Testis (tissue), 3 donors: ENCODE results near the gene NFIB. TPM values are rescaled to one million over a fixed set of nuclear protein-coding genes. Genes with fewer than 3 reads are reported as not detected.

Source experiments
- DNase-seq: peaks from one replicate; pipeline ENCODE4 v3.0.0-alpha.2; 2019
- H3K27ac ChIP-seq, 2 donors: fragments of 200-600 bp; sonication (generic); one replicate each; pipeline ENCODE4 v1.5.1; 2019
- H3K27me3 ChIP-seq: fragments of 200-600 bp; sonication (generic); one replicate; pipeline ENCODE4 v1.5.1; 2019
- H3K36me3 ChIP-seq: fragments of 200-600 bp; sonication (generic); one replicate; pipeline ENCODE4 v1.5.1; 2017; ENCODE audit warnings: low read depth; ENCODE audit errors: missing control alignments
- H3K4me1 ChIP-seq: fragments of 200-600 bp; sonication (generic); one replicate; pipeline ENCODE4 v1.5.1; 2019
- H3K4me3 ChIP-seq, 2 donors: fragments of 200-600 bp; sonication (generic); one replicate each; pipeline ENCODE4 v1.5.1; 2017 to 2019
- H3K9me3 ChIP-seq: fragments of 200-600 bp; sonication (generic); one replicate; pipeline ENCODE4 v1.5.1; 2017
- CTCF ChIP-seq, 3 experiments: fragments of 450-650 bp in 2 of 3; fragments of 200-600 bp in 1 of 3; sonication (generic) in 1 of 3; IDR thresholded peaks; one replicate each; pipeline ENCODE4 v1.5.1; 2016 to 2019; ENCODE audit warnings: antibody characterized with exemption in 3 of 3, mild to moderate bottlenecking in 2 of 3, moderate library complexity in 1 of 3
- POLR2A ChIP-seq: fragments of 450-650 bp; IDR thresholded peaks from one replicate; pipeline ENCODE4 v1.6.1; 2017; ENCODE audit warnings: antibody characterized with exemption, mild to moderate bottlenecking, moderate library complexity
- WGBS, 2 donors: methylation state at CpG; one replicate each; pipeline ENCODE4 v1.1.5; 2018; 5-methylcytosine and 5-hydroxymethylcytosine counted together
- intact Hi-C: fragments of 100-400 bp; cut with DNase I; formaldehyde crosslinking; loops from one replicate; pipeline ENCODE4 v1.15.1; 2023; ENCODE audit warnings: low total_unique reads
- polyA plus RNA-seq: library from polyadenylated mRNA; stranded (reverse); fragments of 350-450 nt; fragmentation: Illumina TruSeq; extraction: RNeasy Lipid Tissue Mini Kit (QIAGEN cat#74804); gene quantifications from one replicate; pipeline ENCODE4 v1.2.3, GENCODE V29; 2014; ENCODE audit warnings: low read depth, low replicate concordance; ENCODE audit not compliant: insufficient read depth
- total RNA-seq, 2 donors: library from RNA; depleted of rRNA; stranded (reverse); fragments of >200 nt; gene quantifications; one replicate each; pipeline ENCODE4 v1.2.3, GENCODE V29; 2016

The NFIB gene
- total and polyA plus RNA-seq, 3 donors from 2014 or later, result 8.4 to 34.7 (median 23.1) TPM

GRCh38 chr9:14165376-14166035 is 148.4 kb downstream of the NFIB start:
- H3K27ac ChIP-seq, result no peak overlapping the region
- TF ChIP-seq POLR2A (no peak), CTCF (IDR thresholded peaks at IDR 0.05) (no peak)
- no peaks in the 10 kb centered on the region for H3K27me3 ChIP-seq
- no peaks in the 10 kb centered on the region for H3K9me3 ChIP-seq
- no peaks in the 10 kb centered on the region for H3K36me3 ChIP-seq
- DNase-seq, result no peak
- WGBS, 2 donors, result 91 to 93% methylated on average over 4 of the region's 4 CpGs
- no peaks in the 10 kb centered on the region for H3K4me1 ChIP-seq
- H3K4me3 ChIP-seq, result no peak overlapping the region
- intact Hi-C loops, result no loop called here

- no peak for DNase-seq
- WGBS, 2 donors, result 78 to 91% methylated on average over 1 of the region's 1 CpG
- Histone ChIP-seq H3K27ac (no peak overlapping the region), H3K4me1 (no peaks in the 10 kb centered on the region), H3K9me3 (no peaks in the 10 kb centered on the region), H3K27me3 (no peaks in the 10 kb centered on the region), H3K4me3 (no peak overlapping the region), H3K36me3 (no peaks in the 10 kb centered on the region)
- TF ChIP-seq POLR2A, result no peak
- TF ChIP-seq CTCF (IDR thresholded peaks at IDR 0.05), result no peak
- intact Hi-C loops, result no loop called here
Observed at GRCh38 chr9:14164908-14165307, 149.0 kb downstream of the NFIB start.

- TF ChIP-seq CTCF (IDR thresholded peaks at IDR 0.05), result no peak
- TF ChIP-seq POLR2A, result no peak
- no peak for DNase-seq
- WGBS, 2 donors, result 90 to 94% methylated on average over 4 of the region's 4 CpGs
- intact Hi-C loops, result no loop called here
- Histone ChIP-seq H3K27ac (no peak overlapping the region), H3K4me3 (no peak overlapping the region), H3K9me3 (no peaks in the 10 kb centered on the region), H3K27me3 (no peaks in the 10 kb centered on the region), H3K4me1 (no peaks in the 10 kb centered on the region), H3K36me3 (no peaks in the 10 kb centered on the region)
Observed at GRCh38 chr9:14159440-14160216, 154.3 kb downstream of the NFIB start.

- Histone ChIP-seq H3K4me1 (no peaks in the 10 kb centered on the region), H3K27me3 (no peaks in the 10 kb centered on the region), H3K4me3 (no peak overlapping the region), H3K36me3 (no peaks in the 10 kb centered on the region), H3K9me3 (no peaks in the 10 kb centered on the region), H3K27ac (no peak overlapping the region)
- intact Hi-C loops, result no loop called here
- TF ChIP-seq CTCF (IDR thresholded peaks at IDR 0.05) (no peak), POLR2A (no peak)
- no peak for DNase-seq
- WGBS, 2 donors, result 91 to 100% methylated on average over 1 of the region's 1 CpG
Observed at GRCh38 chr9:14158916-14159315, 155.0 kb downstream of the NFIB start.
